Stimulated activated CD4-positive, alpha-beta T cell treated with anti-CD3 and anti-CD28 coated beads, Interleukin-2, amount 100 ng/mL, for 4 hours (primary cell): ENCODE results near the gene FBH1.
A peak's percentile ranks its signal among the peaks of the same experiment; 100 is the strongest.
"Not testable (repeated sequence)": the region's sequence is repeated elsewhere in the genome, so short reads cannot be mapped to it uniquely, and the experiment has no call there.

Experiments used
- DNase-seq: peaks from one replicate; pipeline ENCODE4 v3.0.0-alpha.2; 2020; ENCODE audit warnings: low read depth

Gene FBH1

DNA sequence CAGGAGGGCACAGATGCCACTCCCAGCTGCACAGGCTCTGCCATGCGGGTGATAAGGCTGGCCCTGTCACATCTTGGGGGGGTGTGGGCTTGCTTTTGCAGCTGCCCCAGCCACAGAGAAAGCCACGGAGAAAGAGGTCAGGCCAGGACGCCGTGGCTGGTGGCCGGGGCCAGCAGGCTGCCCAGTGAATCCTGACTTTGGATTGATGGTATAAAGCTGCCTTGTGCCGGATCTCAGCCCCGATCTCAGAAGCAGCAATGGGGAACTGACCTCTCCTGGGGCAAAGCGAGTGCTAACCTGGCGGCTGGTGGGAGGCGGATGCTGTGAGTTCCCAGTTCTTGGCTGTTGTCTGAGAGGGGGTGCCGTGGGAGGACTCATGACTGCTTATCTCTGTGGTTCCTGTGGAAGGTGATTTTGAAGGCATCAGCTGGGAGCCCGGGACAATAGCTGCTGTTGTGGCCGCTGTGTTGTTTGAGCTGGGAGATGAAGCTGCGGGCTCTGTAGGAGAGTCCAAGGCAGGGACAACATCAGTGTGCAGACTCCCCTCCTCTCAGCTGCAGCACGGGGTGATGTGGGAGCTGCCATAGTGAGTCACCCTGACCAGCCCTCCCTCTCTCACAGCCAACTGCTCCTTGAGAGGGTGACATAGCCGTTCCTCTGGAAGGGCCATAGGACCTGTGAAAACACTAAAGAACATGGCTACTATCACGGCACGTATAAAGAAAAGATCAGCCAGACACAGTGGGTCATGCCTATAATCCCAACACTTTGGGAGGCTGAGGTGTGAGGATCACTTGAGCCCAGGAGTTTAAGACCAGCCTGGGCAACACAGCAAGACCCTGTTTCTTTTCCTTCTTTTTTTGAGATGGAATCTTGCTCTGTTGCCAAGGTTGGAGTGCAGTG lies 70.3 kb downstream of the FBH1 start:
- no peak for DNase-seq

DNA sequence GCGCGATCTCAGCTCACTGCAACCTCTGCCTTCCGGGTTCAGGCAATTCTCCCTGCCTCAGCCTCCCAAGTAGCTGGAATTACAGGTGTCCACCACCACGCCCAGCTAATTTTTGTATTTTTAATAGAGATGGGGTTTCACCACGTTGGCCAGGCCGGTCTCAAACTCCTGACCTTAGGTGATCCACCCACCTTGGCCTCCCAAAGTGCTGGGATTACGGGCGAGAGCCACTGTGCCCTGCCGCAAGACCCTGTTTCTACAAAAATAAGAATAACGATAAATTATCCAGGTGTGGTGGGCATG lies 70.9 kb downstream of the FBH1 start:
- DNase-seq: not testable (repeated sequence)

DNA sequence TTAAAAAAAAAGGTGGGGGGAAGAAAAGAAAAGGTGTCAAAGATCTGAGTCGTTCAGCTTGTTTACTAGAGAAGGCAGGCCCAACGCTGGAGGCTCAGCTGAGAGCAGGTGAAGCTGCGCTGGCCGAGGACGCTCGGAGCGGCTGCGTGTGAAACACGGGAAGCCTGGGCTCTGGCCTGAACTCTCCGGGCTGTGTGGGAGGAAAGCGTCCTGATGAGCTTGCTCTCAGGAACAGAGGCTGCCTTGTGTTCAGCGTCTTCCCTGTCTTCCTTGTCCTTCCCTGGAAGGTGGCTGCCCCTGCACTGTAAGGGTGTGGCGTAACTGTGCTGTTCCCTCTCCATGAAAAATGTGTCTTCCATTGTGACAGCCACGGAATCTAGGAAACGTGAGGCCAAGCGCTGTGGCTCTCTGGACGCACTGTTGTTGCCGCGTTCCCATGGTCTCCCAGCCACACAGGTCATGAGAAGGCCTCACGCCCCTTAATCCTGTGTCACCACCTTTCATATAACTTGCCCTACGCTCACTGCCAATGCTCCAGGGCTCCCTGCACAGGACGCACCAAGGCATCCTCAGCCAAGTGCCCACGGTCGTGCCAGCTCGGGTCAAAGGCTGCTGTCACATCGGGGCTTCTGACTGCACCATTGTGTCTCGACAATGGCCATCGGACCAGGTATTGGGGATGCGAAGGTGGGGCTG lies 71.5 kb downstream of the FBH1 start:
- no peak for DNase-seq

GRCh38 chr10:5962358-5962940 lies 72.4 kb downstream of the FBH1 start:
- not testable (repeated sequence) for DNase-seq

DNA sequence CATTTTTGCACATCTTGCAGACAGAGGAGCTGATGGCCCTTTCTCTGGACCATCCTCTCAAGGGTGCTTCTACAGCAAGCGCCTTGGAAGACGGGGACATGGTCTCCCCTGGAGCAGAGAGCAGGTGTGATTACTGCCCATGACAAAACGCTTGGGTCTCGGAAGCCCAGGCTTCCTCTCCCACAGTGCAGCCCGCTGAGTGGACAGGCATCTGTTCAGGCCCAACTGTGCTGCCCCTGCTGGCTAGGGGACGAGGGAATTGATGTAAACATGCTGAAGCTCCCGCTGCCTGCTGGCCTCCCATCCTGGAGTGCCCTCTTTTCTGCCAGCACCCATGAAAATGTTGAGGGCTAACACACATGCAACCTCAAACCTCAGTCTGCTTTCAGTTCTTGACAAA lies 73.0 kb downstream of the FBH1 start:
- DNase-seq: no peak

- DNase-seq: no peak
Observed at GRCh38 chr10:5963591-5963990, 73.5 kb downstream of the FBH1 start.

DNA sequence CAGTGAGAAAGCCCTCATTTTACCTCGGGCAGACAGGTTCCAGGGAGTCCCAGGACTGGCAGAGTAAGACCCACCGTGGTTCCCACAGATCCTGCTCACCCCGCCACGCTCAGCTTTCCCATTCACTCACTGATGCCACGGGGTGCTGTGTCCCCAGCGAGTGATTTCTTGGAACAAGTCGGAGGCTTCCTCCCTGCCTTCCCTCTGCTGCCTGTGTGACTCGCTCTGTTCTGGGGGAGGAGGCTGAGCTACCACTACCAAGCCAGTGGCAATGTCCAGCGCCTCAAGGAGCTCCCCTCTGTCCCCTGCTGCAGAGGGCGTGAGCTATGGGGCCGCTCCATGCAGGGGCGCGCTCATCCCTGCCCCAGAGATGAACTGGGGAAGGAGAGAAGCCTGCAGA lies 74.7 kb downstream of the FBH1 start:
- DNase-seq: no peak

- DNase-seq: no peak
Observed at GRCh38 chr10:5965266-5965665, 75.2 kb downstream of the FBH1 start.

- DNase-seq: no peak
Observed at GRCh38 chr10:5968037-5968680, 78.1 kb downstream of the FBH1 start.

DNA sequence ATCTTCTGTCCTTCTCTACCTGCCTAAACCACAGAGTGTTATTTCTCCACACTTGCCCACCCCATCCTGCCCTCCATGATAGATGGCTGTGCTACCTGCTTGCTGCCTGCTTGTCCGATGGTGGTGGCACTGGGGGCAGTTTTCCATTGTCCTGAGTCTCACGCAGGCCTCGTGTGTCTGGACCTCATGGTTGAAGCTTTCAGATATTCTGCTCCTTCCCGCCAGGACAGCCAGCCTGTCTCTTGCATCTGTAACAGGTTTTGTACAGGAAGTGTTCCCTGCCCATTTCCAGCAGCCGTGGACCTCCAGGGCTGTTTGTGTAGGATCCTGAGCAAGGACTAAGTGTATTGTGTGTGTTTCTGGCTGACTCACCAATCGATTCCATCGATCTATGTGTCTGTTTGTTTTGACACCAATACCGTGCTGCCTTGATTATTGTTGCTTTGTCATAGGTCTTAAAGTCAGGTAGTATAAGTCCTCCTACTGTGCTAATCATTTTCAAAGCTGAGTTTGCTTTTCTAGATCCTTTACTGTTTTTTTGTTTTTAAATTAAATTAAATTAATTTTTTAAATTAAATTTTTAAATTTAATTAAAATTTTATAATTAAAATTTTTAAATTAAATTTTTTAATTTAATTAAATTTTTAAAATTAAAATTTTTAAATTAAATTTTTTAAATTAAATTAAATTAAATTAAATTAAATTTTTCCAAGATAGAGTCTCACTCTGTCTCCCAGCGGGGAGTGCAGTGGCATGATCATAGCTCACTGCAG lies 78.8 kb downstream of the FBH1 start:
- DNase-seq: no peak

DNA sequence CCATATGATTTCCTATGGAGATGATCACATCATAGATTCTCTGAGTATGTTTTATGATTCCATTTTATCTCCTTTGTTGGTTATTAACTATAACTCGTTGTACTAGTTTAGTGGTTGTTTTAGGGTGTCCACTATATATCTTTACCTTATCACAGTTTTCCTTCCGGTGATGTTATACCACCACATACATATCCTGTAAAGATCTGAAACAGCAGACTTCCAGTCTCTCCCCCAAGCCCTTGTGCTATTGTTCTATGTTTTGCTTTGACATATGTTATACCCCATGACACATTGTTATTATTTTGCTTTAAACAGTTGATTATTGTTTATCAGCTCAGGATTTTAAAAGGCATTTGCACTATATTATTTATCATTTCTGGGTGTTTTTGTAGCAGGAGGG lies 80.0 kb downstream of the FBH1 start:
- DNase-seq: no peak

- DNase-seq: no peak
Observed at GRCh38 chr10:5970527-5970926, 80.5 kb downstream of the FBH1 start.

GRCh38 chr10:5971315-5971832 lies 81.3 kb downstream of the FBH1 start:
- DNase-seq: peak; percentile 19

- no peak for DNase-seq
Observed at GRCh38 chr10:5971886-5972285, 81.8 kb downstream of the FBH1 start.

DNA sequence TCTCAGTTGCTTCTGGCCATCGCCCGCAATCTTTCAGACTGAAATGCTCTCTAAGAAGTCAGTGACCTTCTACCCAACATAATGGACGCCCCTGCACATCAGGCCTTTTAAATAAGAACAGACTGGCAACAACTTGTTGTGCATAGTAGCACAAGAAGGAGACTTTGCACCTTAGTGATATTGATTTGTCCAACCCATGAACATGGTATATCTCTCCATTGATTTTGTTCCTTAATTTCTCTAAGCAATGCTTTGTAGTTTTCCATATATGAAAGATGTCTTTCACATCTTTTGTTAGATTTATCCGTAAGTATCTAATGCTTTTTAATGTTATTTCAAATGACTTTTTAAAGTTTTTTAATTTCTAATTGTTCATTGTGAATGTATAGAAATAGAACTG lies 83.0 kb downstream of the FBH1 start:
- DNase-seq: no peak

GRCh38 chr10:5975641-5976473 lies 85.8 kb downstream of the FBH1 start:
- DNase-seq: peak; percentile 47

- DNase-seq: peak; percentile 26
Observed at GRCh38 chr10:5976512-5977470, 86.7 kb downstream of the FBH1 start.

DNA sequence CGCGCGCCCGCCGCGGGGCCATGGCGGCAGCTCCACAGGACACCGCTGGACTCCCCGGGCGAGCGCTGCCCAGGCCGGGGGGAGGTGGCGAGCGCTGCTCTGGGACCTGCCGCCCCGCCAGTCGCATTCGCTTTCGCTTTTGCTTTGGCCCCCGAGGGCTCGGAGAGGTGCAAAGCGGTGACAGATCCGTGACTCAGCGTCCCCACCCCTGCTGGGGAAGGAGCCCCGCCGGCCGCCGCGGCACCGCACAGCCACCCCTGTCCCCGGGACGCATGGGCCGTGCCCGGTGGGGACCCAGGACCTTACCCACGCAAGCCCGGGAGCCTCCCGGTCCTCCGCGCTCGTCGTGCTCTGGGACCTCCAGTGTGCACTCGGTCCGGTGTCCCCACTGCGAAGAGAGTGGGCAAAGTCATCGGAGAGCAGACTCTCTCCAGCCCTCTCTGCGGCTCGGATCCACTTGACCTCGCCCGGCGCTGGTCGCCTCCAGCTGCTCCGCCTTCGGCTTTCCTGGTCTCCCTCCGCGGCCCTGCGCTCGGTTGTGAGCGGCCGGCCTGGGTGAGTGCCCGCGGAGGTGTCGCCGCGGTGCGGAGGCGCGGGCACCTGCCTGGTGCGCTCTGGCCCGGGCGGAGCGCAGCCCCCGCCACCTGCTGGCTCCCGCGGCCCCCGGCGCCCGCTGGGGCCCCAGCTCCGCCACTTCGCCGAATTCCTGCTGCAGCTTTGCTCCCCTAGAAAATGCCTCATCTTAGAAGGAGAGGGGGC lies 87.6 kb downstream of the FBH1 start, which contains the start of gene IL15RA:
IL15RA (minus strand) TSS at position 73 of the 759 bp plus-strand sequence; CDS start at position 22, 51 bp downstream.
- DNase-seq: peak; percentile 89

DNA sequence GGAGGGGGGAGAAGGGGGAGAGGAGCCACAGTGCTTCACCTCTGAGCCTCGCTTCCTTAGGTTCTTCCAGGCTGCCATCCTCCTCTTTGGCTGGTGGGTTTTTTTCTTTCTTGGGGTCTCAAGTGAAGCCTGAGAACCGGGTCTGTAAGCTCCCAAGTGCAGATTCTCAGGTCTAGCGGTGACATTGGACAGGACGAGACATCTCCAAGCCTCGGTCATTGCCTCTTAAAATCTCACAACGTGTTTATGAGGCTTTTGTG lies 88.1 kb downstream of the FBH1 start:
- DNase-seq: no peak
